H54 (cell line): ENCODE results near the gene MAP2K5.
A peak's percentile ranks its signal among the peaks of the same experiment; 100 is the strongest.

Source experiments
- DNase-seq: peaks from one replicate; pipeline ENCODE4 v3.0.0; 2011; ENCODE audit warnings: low spot score, mixed read lengths; ENCODE audit not compliant: insufficient read length
- FAIRE-seq: peaks from 3 replicates; lab custom pipeline; 2011; peaks lifted over from hg19 to GRCh38; lab: Jason Lieb, UNC
- POLR2A ChIP-seq: IDR thresholded peaks from 2 replicates; pipeline ENCODE4 v1.6.1; 2011; ENCODE audit warnings: low read depth, mild to moderate bottlenecking, low read length

The MAP2K5 gene

DNA sequence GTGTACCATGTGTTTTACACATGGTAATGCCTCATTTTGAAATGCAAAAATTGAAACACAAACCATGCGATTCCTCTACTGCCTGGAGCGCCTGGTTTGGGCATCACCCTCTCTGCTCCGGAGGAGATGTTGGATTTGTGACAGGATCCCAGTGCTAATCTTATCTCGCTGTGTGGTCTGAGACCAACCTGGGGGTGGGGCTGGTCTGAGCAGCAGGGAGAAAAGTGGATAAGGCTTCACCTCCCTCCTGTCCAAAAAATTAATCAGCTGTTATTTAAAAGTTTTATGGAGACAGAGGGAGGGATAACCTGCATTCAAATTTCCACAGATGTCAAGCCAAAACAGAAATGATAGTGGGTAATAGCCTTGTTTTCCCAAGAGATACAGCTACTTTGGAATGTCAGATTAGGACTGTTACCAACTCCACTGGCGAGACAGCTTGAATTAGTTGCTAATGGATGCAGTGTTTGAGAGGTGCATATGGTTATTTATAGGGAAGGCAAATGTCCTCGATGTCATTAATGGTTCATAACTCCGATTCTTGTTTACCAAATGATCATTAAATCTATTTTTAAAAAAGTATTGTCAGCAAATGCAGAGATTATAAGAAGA, 228.8 kb downstream of the MAP2K5 start:
- DNase-seq, result no peak
- FAIRE-seq, result no peak
- no peak for TF ChIP-seq POLR2A

DNA sequence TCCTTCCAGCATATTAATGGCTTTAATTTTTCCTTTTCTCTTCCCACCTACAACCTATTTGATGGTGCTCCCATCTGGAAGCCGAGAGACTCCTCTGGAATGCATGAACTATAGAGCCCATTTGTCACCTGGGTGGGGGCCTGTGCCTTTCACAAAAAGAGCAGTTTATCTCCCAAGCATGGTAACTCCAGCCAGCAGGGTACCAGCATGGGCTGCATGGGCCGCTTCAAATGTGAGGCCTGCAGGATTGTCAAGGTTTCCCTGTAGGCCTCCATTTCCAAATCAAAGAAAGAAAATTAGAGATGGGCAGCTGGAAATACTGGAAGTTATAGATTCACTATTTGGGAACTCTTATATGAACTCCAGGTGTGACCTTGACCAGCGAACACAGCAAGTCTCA, 232.1 kb downstream of the MAP2K5 start:
- FAIRE-seq (no peak), DNase-seq (no peak)
- TF ChIP-seq POLR2A, result no peak

DNA sequence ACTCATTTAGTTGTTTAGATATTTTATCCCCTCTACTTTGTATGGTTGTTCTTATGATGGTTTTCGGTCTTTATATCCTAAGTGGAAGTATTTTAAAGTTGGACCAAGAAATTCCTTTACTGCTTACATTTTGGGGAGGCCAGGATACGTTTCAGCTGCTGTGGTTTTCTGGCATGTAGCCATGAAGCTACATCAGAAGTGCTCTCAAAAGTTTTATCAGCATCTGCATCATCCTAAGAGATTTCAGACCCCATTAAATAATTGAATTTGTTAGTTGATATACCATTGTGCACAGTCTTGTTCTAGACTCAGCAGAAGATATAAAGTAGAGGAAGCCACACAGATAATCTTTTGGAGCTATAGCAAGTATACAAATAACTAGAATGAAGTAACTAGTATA, 232.7 kb downstream of the MAP2K5 start:
- DNase-seq (no peak), FAIRE-seq (no peak)
- TF ChIP-seq POLR2A, result no peak

DNA sequence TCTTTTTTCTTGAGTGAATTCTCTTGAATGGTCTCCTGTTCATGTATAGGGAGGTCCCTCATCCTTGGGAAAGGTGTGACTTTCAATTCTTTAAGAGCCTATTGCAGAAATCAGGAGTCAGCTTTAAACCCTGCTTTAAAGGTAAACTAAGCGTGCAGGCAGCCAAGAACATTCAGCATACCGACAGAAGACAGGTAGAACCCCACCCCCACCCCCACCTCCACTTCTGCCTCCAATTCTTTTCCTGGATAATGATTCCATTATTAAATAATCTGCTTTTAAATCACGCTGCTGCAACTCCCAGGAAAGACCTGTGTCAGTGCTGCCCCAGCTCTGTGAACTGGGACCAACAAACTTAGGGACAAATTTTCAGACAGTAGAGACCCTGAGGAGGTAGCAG, 233.5 kb downstream of the MAP2K5 start:
- DNase-seq (no peak), FAIRE-seq (no peak)
- no peak for TF ChIP-seq POLR2A

DNA sequence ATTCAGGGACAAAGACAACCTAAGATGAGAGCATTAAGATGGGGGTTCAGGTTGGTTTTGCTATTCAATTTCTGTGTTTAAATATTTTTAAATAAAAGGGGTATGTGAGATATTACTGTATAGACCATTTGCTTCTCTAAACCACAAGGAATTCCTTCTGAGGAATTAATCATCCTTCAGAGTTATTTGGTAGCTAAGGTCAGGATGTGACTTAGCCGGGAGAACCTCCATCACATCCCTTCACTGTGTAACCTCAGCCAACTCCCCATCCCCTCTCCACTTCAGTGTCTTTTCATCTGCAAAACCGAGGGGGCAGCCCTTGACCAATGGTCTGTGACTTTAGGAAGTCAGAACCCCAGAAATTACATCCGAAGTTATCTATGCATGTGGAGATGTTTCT, 234.1 kb downstream of the MAP2K5 start:
- peak; percentile 43 for FAIRE-seq
- TF ChIP-seq POLR2A, result no peak
- peak; percentile 21 for DNase-seq

DNA sequence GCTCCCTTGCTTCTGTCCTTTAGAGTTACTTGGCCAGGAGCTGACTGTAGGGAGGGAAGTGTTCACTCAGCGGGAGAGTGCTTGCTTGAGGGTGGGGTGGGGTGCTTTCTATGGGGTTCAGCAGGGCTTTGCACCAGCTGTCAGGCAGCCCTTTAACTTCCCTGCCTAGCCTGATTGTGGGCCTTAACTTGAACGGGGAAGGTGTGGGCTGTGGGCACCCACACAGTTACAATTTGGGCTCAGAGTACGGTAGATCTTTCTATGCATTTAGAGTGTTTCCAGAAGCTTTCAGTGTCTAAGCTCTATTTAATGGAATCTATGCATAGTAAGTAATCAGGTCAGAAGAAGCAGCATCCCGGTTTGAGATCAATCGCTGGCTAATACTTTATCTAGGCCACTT, 234.6 kb downstream of the MAP2K5 start:
- TF ChIP-seq POLR2A, result no peak
- DNase-seq, result no peak
- no peak for FAIRE-seq

DNA sequence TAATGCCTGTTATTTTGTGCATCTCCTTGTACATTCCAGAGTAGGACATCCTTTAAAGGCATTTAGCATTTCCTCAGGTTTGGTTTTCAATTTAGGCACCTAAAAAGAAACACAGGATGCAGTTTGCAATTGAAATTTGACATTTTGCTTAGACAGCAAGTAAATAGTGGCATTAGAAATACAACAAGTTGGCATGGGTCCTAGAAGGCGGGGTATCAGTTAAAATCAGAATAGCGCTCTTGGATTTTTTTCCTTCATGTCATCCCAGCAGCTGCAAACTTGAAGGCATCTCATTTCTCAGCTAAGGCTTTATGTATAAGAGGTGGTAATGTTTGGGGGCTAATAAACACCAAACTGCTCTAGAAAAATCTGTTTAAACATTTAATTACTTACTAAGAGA, 235.3 kb downstream of the MAP2K5 start:
- TF ChIP-seq POLR2A, result no peak
- FAIRE-seq (no peak), DNase-seq (no peak)

DNA sequence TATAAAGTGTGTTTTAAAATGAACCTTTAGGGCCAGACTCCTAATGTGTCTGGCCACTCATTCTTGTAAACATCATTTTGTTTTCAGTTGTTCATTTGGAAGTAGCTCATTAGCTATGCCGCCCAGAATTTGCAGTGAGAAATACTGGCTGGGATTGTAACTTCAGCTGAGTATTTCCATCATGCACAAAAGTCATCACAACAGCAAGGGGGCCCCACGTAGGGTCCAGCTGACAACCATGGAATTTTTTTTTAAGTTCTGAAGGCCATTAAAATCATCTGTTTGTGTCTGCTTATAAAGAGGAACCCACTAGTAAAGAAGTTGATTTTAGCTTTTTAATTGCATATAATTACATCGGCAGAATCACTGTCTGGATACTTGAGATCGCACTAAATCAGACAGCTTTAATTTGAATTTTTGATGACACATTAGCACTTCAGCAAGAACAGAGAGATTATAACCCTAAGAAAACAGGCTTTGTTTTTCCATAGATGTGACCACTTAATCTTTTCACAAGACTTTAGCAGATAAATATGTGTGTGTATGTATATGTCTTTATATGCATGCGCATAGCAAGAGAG, 236.6 kb downstream of the MAP2K5 start:
- no peak for DNase-seq
- TF ChIP-seq POLR2A, result no peak
- FAIRE-seq, result no peak

DNA sequence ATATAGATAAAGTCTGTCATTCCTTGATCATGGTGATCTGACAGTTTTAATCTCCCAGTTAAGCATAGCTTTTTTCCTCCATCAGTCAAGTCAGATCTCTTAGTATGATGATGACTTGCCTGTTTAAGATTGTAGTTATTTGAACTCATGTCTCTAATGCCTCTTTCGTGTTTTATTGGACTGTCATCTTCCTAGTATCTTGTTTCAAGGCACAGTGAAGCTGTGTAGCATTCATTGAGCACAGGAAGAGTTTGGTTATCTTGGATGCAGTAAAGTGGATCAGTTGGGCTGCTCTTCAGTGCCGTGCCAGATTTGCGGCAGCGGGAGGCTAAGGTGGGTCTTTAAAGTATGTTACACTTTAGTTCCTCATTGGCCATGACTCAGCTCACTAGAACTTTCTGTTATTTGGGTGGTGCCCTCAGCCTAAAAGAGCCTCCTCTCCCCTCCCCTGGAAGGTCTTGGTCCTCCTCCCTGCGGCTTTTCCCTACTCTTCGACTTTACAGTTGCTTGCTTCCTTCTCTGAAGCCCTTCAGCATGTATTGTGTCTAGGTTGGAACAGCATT, 237.1 kb downstream of the MAP2K5 start:
- DNase-seq, result no peak
- FAIRE-seq, result no peak
- no peak for TF ChIP-seq POLR2A

DNA sequence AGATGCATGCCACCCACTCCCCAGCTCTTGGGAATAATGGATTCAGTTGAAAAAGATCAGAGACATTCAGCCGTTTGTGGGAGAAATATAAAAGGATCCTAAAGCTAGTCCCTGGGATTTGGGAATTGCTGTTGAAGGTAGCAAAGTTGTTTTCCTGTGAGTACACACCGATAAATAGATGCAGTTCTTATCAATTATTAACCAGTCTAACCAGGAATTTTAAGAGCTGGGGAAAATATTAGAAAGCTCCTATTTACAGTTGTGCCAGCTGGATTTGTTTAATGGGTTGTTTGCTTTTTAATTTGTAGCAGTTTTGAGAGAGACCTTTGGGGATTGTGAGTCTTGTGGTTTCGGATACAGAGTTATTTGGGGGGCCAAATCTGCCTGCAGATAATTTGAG, 238.6 kb downstream of the MAP2K5 start:
- no peak for TF ChIP-seq POLR2A
- no peak for DNase-seq
- no peak for FAIRE-seq

DNA sequence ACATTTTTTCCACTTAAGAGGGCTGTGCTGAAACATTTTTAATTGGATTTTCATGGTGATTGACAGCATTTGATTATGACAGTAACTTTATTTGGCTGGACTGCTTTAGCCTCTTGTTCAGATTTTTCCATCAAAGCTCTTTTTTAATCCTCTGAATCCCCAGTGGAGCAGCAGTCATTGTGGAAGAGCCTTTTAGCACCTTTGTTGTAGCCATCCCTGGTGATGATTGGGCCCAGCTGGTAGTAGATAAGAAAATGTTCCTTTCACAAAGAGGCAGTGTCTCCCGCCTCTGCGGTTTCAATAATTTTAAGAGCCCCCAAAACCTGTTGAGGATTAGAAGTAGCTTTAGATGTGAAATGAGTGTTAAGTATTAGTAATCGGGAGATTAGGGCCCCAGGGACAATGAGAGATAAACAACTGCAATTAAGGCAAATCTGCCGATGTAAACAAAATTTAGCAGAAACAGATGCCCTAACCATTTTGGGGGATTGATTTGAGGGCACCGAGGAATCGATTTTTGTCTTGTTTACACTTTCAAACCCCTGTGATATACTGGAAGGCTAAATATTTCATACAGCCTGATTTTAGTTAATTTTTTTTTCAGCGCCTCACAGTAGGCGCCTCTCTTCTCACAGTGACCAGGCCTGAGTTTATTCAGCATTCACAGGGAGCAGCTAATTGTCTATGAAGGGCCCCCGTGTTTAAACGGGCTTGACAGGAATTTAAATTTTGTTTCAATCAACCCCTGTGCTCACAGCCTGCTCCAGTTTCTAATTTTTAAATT, 239.6 kb downstream of the MAP2K5 start:
- no peak for TF ChIP-seq POLR2A
- DNase-seq (no peak), FAIRE-seq (no peak)

DNA sequence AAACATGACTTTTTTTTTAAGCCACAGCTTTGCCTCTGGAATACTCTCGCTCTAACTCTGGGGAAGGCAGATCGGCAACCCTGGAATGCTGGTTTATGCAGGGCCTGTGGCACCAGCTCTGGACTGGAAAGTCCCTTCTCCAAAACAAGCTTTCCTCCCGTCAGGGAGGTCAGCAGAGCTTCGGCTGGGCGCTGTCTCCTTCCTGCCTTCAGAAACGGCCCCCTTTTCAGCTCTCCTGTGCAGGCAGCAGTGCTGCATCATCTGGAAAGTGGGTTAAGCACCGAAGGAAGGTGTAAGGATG, 240.1 kb downstream of the MAP2K5 start:
- TF ChIP-seq POLR2A, result no peak
- FAIRE-seq (no peak), DNase-seq (no peak)

DNA sequence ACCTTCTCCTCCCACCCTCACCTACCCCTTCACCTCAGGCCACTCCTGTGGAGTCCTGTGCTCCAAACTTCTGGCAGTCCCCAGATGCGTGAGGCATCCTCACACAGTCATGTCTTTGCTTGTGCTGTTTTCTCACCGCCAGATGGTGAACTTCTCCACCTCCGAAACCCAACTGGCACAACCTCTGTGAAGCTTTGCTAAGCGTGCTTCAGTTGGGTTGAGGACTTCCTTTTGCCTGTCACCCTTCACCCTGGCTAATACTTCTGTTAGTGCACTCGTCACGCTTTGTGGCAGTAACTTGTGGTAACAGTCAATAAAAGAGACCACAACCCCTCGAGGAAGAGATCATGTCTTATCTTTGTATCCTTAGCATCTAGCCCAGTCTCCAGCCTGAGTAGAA, 240.8 kb downstream of the MAP2K5 start:
- FAIRE-seq, result no peak

DNA sequence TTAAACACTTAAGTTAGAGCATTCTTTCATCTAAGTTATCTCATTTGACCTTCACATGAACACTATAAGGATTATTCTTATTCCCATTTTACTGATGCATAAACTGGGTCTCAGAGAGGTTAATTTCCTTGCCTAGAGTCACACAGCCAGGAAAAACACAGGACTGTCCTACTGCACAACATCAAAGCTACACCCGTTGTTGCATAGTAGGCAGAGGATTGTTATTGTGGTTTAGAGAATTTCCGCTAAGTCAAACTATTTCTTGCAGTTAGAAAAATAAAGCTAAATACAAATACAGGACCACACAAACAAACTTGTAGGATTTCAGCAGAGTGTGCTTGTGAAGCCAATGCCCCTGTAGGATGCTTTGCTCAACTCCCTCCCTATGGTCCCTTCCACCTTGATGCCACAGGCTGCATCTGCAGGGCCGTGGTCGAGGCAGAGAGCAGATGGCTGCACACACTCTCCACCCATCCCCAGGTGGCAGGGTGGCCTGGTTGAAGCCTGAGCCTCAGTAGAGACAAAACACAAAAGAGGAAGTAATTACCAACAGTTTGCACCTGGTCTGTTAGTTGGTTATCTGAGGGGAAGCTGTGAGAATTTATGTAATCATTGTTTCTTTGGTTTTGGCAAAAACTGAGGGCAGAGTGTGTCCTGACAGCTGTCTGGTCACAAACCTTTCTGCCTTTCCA, 241.7 kb downstream of the MAP2K5 start:
- FAIRE-seq (no peak), DNase-seq (no peak)
- TF ChIP-seq POLR2A, result no peak

More for the DNA sequence above, 240.8 kb downstream of the MAP2K5 start:
- no peak for DNase-seq
- no peak for TF ChIP-seq POLR2A
